Measurements from ENCODE around the gene SGF29. TPM values are rescaled to one million over a fixed set of nuclear protein-coding genes. Genes with fewer than 3 reads are reported as not detected.

Gene SGF29
- total and polyA plus RNA-seq, 2 of the 4 experiments (the other 2 are of a cell fraction): 4.3 to 7.7 TPM

Other genes starting within 250 kb of the SGF29 start
- 0.18 and 0.56 TPM in 2 replicates for gene NPIPB6, start 190.4 kb upstream of the SGF29 start, total RNA-seq (2012; rRNA removed)
- gene NPIPB6, start 190.4 kb upstream of the SGF29 start, polyA plus RNA-seq (2012; rRNA removed): 0.19 and 0.22 TPM in 2 replicates
- gene EIF3CL, start 150.1 kb upstream of the SGF29 start, total RNA-seq (2012; rRNA removed): 119 and 180 TPM in 2 replicates
- gene EIF3CL, start 150.1 kb upstream of the SGF29 start, polyA plus RNA-seq (2012; rRNA removed): 143 and 153 TPM in 2 replicates
- gene NPIPB7, start 81.6 kb upstream of the SGF29 start, total RNA-seq (2012; rRNA removed): not detected in 2 replicates
- 0.10 TPM in 1 of 2 replicates, not detected in the other for gene NPIPB7, start 81.6 kb upstream of the SGF29 start, polyA plus RNA-seq (2012; rRNA removed)
- 3.3 and 3.9 TPM in 2 replicates for gene CLN3, start 61.8 kb upstream of the SGF29 start, total RNA-seq (2012; rRNA removed)
- gene CLN3, start 61.8 kb upstream of the SGF29 start, polyA plus RNA-seq (2012; rRNA removed): 15.9 TPM in 2 replicates
- not detected in 2 replicates for gene APOBR, start 59.3 kb upstream of the SGF29 start, total RNA-seq (2012; rRNA removed)
- gene APOBR, start 59.3 kb upstream of the SGF29 start, polyA plus RNA-seq (2012; rRNA removed): not detected in 2 replicates
- gene IL27, start 47.1 kb upstream of the SGF29 start, total RNA-seq (2012; rRNA removed): not detected in 2 replicates
- gene IL27, start 47.1 kb upstream of the SGF29 start, polyA plus RNA-seq (2012; rRNA removed): not detected in 2 replicates
- gene NUPR1, start 14.9 kb upstream of the SGF29 start, total RNA-seq (2012; rRNA removed): 5.8 and 10.2 TPM in 2 replicates
- gene NUPR1, start 14.9 kb upstream of the SGF29 start, polyA plus RNA-seq (2012; rRNA removed): 27.9 and 29.8 TPM in 2 replicates
- not detected in 2 replicates for gene SULT1A2, start 43.1 kb downstream of the SGF29 start, total RNA-seq (2012; rRNA removed)
- gene SULT1A2, start 43.1 kb downstream of the SGF29 start, polyA plus RNA-seq (2012; rRNA removed): 0.09 TPM in 1 of 2 replicates, not detected in the other
- 1.1 and 1.6 TPM in 2 replicates for gene SULT1A1, start 56.1 kb downstream of the SGF29 start, total RNA-seq (2012; rRNA removed)
- gene SULT1A1, start 56.1 kb downstream of the SGF29 start, polyA plus RNA-seq (2012; rRNA removed): 1.1 and 1.2 TPM in 2 replicates
- not detected in 2 replicates for gene NPIPB8, start 84.1 kb downstream of the SGF29 start, total RNA-seq (2012; rRNA removed)
- gene NPIPB8, start 84.1 kb downstream of the SGF29 start, polyA plus RNA-seq (2012; rRNA removed): not detected in 2 replicates
- 132 and 184 TPM in 2 replicates for gene EIF3C, start 157.5 kb downstream of the SGF29 start, total RNA-seq (2012; rRNA removed)
- gene EIF3C, start 157.5 kb downstream of the SGF29 start, polyA plus RNA-seq (2012; rRNA removed): 260 and 325 TPM in 2 replicates
- gene NPIPB9, start 197.9 kb downstream of the SGF29 start, total RNA-seq (2012; rRNA removed): 0.56 TPM in 1 of 2 replicates, not detected in the other
- 0.11 and 0.15 TPM in 2 replicates for gene NPIPB9, start 197.9 kb downstream of the SGF29 start, polyA plus RNA-seq (2012; rRNA removed)

Data from IMR-90 (cell line).